DMS 273 (cell line): ENCODE data around the gene NCBP3.
"Not testable (repeated sequence)": the region's sequence is repeated elsewhere in the genome, so short reads cannot be mapped to it uniquely, and the experiment has no call there.

Source experiments
- DNase-seq: peaks from one replicate; lab custom pipeline; 2025; ENCODE audit not compliant: unreplicated experiment; lab: John Stamatoyannopoulos, UW

The NCBP3 gene

DNA sequence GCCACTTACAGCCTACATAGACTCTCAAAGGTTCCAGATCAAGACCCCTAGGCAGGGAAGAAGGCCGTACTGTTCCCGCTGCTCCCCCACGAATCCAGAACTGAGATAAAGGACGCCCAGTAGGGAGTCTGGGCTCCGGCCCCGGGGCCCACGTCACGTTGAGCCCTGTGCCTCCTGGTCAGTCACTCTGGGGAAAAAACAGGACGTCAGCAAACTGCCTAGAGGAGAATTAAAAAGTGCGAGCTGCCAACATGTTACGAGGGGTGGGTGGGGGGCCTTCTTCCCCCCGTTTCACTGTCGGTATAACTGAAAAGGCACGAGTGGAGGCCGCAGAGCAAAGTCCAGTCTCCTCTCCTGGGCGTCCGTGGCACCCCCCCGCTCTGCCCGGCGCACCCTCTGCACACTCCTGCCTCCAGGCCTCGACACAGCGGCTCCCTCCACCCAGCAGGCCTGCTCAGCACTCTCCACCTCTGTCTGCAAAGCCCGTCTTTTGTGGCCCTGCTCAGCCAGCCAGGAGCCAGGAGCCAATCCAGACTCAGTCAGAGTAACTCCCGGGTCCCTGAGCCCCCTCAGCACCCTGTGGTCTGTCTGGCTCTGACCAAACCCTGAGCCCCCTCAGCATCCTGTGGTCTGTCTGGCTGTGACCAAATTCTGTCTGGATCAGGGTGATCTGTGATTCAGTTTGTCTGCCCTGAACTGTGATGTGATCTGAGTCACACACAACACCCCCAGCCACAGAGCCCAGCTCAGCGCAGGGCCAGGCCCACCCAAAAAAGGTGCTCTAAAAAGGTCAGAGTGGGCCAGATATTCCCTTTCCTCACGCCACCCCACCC is 51.3 kb downstream of the NCBP3 start:
- DNase-seq, result no peak

DNA sequence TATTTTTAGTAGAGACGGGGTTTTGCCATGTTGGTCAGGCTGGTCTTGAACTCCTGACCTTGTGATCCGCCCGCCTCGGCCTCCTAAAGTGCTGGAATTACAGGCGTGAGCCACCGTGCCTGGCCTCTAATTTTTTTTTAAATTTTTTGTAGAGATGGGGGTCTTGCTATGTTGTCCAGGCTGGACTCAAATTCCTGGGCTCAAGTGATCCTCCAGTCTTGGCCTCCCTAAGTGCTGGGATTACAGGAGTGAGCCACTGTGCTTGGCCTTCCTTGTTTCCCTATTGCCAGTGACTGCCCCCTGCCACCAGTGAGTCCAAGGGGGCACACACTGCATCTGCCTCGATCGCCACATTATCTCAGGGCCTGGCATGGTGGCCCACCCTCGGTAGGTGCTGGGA is 51.9 kb downstream of the NCBP3 start:
- DNase-seq, result not testable (repeated sequence)

DNA sequence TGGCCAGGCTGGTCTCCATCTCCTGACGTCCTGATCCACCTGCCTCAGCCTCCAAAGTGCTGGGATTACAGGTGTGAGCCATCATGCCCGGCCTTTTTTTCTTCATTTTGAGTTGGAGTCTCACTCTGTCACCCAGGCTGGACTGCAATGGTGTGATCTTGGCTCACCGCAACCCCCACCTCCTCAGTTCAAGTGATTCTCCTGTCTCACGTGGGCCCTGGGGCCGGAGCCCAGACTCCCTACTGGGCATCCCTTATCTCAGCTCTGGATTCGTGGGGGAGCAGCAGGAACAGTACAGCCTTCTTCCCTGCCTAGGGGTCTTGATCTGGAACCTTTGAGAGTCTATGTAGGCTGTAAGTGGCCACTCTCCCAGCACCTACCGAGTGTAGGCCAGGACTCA is 52.8 kb downstream of the NCBP3 start:
- not testable (repeated sequence) for DNase-seq

DNA sequence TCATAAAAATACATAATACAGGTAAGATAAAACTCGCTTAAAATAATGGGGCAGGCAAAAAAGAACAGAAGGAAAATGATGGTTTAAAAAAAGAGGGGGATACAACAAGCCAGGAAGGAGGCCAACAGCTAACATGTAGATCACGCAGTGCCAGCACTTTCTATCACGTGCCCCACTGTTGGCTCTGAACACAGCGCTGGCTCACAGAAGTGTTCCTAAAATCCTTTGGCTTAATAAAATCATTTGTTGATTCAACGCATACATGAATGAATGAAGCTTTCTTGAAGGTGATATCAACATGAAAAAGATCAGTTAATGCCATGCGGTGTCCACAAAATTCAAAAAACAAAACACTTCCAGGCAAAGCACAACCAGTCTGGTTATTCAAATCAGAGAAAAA is 53.6 kb downstream of the NCBP3 start:
- no peak for DNase-seq

DNA sequence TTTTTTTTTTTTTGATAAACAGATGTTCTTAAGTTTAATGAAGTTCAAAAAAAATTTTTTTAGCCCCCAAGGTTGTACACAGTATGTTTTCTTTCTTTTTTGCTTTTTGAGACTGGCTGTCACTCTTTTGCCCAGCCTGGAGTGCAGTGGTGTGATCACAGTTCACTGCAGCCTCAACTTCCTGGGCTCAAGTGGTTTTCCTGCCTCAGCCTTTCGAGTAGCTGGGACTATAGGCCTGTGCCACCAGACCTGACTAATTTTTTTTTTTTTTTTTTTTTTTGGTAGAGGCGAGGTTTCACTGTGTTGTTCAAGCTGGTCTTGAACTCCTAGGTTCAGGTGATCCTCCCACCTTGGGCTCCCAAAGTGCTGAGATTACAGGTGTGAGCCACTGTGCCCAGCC is 57.8 kb downstream of the NCBP3 start:
- peak; percentile 9 for DNase-seq

DNA sequence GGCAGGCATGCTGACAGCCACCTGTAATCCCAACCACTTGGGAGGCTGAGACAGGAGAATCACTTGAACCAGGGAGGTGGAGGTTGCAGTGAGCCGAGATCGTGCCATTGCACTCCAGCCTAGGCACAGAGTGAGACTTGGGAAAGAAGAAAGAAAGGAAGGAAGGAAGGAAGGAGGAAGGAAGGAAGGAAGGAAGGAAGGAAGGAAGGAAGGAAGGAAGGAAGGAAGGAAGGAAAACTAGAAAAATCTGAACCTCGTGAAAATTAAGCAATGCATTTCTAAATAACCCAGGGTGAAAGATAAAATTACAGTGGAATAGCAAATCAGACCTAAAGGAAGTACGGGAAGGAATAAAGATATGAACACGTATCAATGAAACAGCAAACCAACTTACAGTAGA is 60.7 kb downstream of the NCBP3 start:
- not testable (repeated sequence) for DNase-seq

DNA sequence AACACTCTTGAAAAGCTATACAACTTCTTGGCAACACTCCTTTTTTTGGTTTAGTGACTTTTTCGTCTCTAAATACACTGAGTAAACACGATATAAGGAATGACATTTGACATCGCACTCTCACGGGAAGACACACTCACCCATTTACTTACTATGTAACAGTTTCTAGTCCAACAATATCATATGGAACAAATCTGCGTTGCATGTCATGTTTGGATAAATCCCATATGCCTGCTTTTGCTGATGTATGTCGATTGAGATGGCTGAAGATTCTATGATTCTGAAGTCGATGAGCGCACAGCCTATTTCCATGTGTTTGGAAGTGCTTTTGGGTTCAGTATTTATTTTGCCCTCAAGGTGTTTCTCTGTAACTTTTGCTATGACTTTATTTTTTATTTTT is 63.3 kb downstream of the NCBP3 start:
- DNase-seq, result no peak

DNA sequence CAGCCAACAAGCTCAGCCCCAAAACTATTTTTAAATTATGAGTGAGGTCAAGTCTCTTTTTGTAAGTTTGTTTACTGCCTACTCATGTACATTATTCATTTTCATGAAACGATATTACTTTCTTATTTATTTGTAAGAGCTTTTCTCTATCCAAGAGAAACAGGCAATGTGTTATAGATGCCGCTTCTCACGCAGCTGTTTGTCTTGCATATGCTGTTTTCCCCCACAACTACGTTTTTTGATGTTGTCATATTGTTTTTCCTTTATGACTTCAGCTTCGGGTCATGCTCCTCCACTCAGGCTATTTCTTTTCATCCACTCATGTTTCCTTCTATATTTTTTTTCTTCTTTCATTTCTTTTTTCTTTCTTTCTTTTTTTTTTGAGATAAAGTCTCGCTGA is 65.1 kb downstream of the NCBP3 start:
- DNase-seq, result no peak

DNA sequence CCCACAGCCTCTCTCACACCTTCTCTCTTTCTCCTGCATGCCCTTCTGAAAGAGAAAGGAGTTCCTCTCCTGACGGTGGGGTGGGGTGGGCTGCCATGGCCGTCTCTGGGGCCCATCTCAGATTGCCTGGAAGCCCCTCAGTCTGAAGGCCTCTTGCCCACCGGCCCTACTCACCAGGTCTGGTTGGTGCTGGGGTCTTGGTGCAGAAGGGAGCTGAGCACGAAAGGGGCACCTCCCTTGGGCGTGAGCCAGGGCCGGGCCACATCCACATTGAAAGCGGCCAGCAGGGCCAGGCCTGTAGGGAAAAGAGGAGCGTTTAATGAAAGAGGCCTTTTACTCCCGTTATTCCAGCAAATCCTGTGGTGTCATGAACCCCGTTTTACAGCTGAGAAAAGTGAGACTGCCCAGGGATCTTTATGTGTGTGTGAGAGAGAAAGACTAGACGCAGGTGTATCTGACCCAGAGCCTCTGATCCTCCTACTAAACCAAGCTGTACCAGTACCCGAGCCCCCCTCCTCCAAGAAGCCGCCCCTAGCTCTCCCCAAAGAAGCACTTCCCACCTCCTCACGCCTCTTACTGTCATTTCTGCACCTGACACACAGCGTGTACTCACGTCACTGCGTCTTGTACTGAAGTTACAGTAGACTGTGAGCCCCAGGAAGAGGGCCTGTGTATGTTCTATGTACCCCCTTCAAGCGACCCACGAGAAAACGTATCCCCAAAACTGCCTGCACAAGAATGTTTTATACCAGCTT is 68.5 kb downstream of the NCBP3 start:
- no peak for DNase-seq

DNA sequence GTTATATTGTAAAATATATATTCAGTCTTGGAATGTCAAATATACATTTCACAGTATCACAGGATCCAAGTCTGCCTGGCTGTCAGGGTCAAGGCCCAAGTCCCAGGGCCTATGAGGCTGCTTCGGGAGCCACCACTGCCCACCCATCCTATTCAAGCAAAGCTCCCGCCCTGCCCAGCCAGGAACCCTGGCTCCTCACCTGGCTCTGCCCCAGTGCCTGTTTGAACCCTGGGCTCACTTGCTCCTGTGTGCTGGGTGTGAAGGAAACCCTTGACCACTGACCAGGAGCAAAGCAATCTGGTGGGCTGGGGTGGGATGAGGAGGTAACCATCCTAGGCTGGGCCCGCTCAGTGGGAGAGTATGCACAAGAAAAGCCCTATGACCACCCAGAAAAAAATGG is 72.1 kb downstream of the NCBP3 start:
- DNase-seq, result no peak

DNA sequence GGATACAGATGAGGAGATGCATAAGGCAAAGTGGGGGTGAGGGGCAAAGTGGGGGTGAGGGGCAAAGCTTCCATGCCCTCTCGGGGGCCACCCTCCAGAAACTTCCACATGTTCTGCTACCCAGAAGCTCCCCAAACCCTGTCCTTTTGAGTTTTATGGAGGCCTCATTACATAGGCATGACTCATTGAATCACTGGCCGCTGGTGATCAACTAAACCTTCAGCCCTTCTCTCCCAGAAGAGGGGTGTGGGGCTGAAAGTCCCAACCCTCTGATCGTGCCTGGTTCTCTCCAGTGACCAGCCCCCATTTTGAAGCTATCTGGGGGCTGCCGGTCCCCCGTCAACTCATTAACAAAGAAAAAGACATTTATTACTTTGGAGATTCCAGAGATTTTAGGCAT is 72.5 kb downstream of the NCBP3 start:
- no peak for DNase-seq

DNA sequence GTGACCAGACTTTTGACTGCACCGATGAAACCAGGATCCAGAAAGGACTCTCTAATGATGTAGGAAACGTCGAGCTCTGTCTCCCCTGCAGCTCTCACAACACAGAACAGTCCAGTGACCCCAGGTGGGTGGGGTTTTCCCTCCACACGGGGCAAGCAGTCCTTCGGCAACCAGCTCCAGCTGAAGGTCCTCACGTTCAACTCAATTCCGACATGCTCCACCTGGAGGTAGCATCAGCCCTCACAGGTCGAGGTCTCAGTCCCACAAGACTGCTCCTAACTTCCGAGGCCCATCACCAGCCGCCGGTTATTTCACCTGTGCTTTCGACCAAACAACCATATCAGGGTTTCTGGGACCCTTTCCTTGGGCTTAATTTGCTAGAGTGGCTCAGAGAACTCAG is 73.3 kb downstream of the NCBP3 start:
- no peak for DNase-seq

DNA sequence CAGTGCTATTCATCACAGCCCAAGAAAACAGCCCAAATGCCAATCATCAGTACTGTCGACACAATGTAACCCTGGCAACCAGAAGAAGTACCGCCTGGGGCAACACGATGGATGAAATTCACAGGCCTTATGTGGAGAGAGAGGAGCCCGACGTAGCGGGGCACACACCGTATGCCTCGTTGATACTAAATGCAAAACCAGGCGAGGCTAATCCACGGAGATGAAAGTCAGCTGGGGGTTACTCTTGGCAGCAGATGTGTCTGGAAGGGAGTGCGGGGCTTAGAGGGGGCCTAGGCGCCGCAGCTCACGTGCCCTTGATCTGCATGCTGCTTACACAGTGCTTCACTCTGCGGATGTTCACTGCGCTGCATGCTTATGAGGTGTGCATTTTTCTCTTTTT is 74.9 kb downstream of the NCBP3 start:
- DNase-seq, result peak; percentile 32

DNA sequence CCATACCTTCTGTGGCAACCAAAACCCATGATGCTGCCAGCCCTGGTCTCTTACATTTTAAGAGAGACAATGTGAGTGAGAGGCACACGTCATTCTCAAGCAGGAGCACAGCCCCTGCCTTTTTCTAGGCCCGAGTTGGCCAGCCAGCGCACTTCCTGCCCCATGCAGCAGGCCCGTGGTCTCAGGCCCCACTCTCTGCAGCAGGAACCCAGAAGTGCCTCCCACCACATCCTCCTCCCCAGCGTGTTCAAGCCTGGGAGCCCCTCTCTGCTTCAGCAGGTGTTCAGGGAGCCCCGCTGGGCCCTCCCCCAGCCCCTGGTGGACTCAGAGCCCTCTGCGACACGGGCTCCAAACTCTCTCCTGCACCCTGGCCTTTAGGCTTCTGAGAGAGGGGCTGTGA is 75.6 kb downstream of the NCBP3 start:
- DNase-seq, result no peak

DNA sequence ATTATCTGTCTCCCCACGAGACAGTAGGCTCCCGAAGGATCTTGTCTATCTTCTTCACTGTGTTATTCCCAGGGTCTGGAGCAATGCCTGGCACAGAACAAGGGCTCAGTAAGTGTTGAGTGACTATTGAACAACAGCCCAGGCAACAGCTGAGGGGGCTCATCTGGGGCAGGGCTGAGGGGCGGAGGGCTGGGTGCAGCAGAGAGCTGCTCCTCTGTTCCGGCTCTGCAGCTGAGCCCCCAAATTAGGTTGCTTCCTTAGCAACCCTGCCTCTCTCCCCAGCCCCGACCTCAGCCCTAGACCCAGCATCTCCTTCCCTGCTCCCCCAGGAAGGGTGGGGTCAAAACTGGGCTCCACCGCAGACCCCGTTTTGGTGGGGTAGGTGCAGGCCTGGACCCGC is 77.3 kb downstream of the NCBP3 start:
- no peak for DNase-seq

DNA sequence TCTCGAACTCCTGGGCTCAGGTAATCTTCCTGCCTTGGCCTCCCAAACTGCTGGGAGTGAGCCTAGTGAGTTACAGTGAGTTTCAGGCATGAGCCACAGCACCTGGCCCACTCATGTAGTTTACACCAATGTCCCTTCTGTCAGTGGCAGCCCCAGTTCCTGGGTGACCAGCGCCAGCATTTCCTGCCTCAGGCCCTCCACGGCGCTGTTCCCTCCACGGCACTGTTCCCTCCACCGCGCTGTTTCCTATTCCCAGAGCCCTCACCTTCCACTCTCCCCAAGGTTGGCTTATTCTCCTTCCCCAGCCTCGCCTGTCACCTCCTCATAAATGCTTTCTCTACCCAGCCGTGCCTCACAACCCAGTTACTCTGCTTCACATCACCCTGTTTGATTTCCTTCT is 77.7 kb downstream of the NCBP3 start:
- DNase-seq, result no peak

DNA sequence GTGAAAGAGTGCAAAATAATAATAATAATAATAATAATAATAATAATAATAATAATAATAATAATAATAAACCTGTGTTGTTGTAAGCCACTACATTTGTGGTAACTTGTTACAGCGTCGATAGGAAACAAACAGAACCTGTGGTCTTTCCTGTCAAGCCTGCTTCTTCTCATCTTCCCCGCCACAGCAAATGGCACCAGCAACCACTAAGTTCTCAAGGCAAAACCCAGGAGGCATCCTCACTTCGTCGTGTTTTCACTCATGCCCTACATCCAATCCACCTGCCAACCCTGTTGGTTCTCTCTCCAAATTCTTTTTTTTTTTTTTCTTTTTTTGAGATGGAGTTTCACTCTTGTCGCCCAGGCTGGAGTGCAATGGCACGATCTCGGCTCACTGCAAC is 79.3 kb downstream of the NCBP3 start:
- DNase-seq, result no peak

DNA sequence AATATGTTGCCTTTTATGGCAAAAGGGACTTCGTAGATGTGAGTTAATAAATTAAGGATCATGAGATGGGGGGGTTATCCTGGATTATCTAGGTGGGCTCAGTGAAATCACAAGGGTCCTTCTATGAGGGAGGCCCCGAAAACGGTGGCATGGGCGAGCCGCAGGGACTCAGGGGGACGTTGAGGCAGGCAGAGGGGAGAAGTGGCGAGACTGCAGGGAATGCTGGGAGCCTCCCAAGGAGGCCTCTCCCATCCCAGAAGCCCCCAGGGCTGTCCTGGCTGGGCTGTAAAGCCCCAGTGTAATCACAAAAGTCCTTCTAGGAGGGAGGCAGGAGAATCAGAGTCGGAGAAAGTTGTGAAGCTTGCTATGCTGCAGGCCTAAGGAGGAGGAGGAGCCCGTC is 80.1 kb downstream of the NCBP3 start:
- DNase-seq, result no peak

DNA sequence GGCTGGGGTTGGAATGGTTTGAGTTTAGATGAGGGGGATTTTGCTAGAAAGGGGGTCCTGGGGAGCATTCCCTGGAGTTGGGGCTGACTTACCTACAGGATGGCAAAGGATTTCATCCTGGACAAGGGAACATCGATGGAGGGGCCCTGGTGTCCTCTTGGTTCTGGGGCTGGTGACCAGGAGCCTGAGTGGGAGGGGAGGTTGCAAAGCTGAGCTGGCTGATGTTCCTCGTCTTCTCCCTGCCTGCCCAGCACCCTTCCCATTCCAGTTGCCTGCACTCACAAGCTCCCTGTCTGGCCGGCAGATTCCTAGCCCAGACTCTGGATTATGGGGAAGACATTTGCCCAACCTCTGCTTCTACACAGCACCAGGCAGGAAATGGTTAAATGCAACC is 82.3 kb downstream of the NCBP3 start:
- DNase-seq, result no peak

DNA sequence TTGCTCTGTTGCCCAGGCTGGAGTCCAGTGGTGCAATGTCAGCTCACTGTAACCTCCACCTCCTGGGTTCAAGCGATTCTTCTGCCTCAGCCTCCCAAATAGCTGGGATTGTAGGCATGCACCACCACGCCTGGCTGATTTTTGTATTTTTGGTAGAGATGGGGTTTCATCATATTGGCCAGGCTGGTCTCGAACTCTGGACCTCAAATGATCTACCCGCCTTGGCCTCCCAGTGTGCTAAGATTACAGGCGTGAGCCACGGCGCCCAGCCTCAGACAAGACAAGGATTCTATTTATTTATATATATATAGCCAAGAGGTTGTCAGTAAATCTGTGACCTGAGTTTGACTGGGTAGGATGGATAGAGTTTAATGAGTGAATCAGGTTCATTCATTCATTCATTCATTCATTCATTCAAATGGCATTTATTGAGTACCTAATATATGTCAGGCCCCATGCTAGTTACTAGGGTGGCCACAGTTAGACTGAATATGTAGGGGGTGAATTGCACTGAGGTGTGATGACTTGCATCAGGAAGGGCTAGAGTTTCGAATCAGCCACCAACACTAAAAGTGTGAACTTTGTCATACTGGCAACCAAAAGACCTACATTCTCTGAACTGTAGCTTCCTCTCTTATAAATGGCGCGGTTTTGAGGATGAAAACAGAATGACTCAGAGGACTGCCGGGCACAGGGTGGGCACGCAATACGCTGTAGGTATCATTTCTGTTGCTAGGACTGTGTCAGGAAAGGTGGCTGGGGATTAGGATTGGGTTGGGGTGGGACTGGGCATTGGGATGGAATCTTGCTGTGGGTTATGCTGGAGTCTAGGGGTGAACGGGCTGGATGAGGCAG is 82.9 kb downstream of the NCBP3 start:
- no peak for DNase-seq

DNA sequence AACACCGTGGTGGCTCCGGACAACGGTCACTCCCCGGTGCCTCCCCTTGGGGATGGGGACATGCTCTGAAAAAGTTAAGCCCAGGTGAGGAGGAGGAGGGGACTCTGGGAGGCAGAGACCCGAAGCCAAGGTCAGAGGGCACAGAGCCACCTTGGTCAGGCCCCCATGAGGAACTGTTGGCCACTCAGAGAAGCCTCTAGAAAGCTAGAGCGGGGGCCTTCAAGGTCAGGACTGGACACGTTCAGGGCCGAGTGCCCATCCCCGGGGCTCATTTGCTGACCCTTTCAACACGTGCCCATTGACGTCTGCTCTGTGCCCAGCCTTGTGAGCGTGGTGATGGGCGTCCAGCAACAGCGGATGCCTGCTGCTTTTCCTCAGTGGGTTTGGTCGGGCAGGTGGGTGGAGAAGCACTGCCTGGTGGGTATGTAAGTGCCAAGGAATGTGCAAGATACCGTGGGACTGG is 84.1 kb downstream of the NCBP3 start:
- no peak for DNase-seq
